Head of caudate nucleus (tissue), 42 donors: Measurements from ENCODE around the gene ITGB8.
"Not testable (repeated sequence)": the region's sequence is repeated elsewhere in the genome, so short reads cannot be mapped to it uniquely, and the experiment has no call there.

Source experiments
- DNase-seq, 42 donors: peaks; one replicate each; pipeline versions ENCODE4 v3.0.0 to v3.0.0-alpha.2; 2020 to 2021; ENCODE audit warnings: mixed read lengths in 7 of 42
- intact Hi-C: fragments of 100-400 bp; cut with DNase I; formaldehyde crosslinking; loops from one replicate; pipeline ENCODE4 v1.15.0; 2022

Gene ITGB8

DNA sequence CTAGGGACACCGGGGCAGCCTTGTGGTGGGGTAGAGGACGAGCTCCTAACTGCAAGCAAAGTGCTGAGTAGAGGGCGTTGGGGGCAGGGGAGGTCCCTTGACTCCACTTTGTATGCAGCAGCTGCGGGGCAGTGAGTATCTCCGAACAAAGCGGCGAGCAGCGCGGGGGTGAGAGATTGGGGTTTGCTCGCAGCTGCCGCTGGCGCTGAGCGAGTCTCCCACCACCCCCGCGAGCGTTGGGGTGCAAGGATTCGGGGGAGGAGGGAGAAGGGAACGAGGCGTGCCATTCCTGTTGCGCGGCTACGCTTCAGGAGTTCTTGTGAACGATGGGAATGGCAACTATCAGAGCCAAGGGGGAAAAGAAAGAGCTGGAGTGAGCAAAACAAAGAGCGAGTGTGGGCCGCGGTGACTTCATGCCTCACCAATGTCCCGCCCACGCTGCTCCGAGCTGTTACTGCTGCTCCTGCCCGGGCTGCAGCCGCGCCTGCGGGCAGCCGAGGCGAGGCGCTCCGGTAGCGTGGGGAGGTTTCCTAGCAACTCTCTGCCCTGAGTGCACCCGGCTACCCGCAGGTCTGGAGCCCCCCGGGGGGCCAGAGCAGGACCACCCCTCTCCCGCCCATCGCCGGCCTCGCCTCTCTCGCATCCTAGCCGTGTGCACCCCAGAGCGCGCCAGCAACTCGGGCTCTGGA is at the start of gene ITGB8:
ITGB8 (plus strand) TSS at position 662 of the 689 bp plus-strand sequence. CDS start 907 bp downstream, outside the sequence.
- intact Hi-C loops: loop anchor here (5.0 kb wide), 1 partner anchor 77 kb away; no protein-coding TSS in a partner anchor
- DNase-seq: peak; percentile 86 to 98 (median 94)

DNA sequence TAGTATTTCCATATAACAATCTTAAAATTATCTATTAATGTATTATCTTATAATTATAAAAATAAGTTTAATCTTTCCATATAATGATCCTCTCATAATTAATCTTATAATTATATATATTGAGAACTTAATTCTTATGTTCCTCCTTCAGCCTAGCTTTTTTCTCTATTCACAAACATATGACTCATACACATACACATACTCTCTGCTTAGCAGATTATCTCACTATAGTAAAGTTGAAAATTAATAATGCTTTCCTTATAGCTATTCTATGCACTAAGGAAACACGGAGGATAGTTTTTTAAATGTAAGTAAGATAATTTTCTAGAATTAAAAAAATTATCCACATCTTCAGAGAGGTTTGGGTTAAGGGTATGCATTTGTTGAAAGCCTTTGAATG is 47.7 kb upstream of the ITGB8 start:
- intact Hi-C loops: no loop called here
- DNase-seq: no peak

DNA sequence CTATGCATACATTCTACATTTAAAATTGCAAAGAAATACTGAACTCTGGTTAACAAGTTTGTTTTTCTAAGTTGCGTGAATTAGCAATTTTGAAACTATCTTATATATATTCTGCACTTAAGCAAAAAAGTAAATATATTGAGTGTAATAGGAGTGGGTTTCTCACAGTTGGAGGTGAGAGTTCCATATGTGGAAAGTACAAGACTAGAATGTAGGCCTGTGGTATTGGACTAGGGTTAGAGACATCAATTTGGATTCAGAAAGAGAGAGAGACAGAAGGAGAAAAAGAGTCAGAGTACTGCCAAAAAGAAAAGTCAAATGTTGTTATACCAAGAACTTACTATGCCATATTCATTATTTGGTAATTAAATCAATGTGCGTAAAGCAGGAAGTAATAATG is 47.3 kb upstream of the ITGB8 start:
- DNase-seq: no peak
- intact Hi-C loops: no loop called here

DNA sequence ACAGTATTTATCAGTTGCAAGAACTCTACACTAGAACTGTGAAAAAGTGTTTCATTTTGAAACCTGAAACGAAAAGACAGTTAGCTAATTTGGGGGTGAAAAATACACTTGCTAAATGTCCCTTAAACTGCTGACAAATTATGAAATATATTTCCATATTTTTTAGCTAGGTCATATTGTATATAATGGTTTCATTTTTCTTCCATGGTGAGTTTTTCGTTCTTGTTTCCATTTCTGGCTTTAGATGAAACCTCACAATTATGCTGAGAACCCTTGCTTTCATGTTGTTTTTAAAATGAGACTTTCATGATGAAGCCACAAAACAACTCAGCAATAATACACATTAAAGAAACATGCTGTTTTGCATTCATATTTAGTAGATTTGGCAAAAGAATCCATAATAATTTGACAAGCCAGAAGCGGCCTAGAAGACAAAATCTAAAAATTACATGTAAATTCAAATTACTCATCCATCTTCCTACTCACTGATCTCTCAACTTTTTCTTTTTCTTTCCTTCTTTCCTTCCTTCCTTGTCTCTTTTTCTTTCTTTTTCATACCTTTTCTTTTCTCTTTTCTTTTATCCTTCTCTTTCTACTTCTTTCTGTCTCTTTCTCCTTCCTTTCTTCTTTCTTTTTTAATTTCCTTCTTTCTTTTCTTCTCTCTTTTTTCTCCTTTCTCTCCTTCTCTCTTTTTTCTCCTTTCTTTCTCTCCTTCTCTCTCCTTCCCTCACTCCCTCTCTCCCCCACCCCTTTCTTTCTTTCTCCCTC is 46.5 kb upstream of the ITGB8 start:
- intact Hi-C loops: no loop called here

DNA sequence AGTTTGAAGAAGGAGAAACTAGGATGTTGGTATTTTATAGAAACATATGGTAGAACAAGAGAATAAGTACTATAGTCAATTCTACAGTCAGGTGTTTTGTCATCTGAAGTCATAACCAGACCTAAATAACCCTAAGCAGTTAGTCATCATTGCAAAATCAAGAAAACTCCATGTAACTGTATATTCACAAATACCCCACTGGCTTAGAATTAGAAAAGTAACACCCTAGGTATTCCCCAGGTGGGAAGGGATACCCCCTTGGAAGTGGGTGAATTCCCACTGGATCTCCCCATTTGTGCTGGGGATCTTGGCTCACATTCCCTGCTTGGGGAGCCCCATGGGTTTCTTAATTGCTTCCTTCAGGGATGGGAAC is 45.9 kb upstream of the ITGB8 start:
- DNase-seq: no peak
- intact Hi-C loops: no loop called here

More for the DNA sequence above, 46.5 kb upstream of the ITGB8 start:
- DNase-seq: no peak

DNA sequence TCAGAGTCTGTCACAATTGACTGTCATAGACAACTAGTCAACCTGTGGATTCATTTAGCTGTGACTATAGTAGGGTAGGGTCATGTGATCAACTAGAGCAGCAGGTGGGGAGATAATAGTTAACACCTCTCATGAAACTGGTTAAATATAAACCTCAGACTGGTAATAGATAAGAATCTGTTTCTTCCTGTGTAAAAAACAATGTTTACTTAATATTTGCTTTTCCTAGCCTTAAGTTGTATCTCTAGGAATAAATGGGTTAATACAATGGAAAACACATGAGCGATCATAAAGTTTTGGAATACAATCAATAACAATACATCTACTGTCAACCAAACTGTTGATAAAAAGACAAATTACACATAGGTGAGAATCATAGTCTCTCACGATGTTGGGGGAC is 43.4 kb upstream of the ITGB8 start:
- no peak for DNase-seq
- intact Hi-C loops: no loop called here

DNA sequence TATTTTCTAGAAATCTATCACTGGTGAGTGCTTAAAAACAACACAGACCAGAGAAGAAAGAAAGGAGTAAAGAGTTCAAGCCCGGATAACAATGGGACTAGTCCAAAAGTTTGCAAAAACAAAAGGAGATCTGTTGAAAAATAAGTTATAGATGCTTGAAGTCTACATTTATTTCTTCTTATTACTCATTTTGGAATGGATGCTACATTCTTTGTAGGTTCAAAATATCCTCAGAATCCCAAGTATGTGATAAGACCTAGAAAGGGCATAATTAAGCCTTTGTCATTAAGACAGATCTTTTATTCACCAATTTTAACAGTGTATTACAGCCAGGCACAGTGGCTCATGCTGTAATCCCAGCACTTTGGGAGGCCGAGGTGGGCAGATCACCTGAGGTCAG is 42.7 kb upstream of the ITGB8 start:
- DNase-seq: no peak
- intact Hi-C loops: no loop called here

DNA sequence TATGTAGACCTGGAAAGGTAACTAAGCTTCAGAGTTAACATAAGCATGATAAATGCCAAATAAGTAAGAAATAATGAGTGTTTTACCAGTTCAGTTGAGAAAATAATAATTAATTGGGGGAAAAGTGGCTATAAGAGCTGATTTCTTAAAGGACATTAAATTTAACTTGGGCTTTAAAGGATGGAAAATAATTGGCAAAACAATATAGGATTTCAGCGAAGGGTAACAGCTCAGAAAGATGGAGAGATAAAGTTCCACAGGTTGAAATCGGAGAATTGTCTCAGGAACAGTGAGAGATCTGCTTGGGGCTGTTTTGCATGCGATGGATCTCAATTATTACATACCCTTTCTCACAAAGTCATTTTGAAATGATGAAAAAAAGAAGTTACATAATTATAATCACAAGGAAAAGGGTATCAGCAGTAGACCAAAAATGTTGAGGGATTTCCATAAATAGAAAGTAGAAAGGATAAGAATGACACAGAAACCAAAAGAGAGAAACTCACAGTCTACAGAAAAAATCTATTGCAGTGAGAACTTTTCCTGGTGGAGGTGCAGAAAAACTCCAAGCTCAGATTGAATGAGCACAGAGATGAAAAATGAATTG is 40.1 kb upstream of the ITGB8 start:
- intact Hi-C loops: no loop called here
- DNase-seq: no peak

DNA sequence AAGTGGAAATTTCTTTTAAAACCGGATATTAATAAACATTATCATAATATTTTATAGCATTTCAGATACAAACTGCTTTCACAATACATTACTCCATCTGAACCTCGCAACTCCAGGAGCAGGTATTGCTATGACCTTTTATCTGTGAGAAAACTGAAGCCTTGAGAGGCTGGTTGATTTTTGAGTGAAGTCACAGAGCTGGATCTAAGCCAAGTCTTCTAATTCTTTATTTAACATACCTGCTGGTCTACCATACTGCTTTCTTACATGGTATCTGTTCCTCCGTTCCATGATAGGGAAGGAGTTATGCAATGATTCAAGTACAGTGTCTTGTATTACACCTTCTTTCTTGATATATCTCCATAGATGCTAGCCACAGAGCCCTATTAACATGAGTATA is 37.4 kb upstream of the ITGB8 start:
- no peak for DNase-seq
- intact Hi-C loops: no loop called here

DNA sequence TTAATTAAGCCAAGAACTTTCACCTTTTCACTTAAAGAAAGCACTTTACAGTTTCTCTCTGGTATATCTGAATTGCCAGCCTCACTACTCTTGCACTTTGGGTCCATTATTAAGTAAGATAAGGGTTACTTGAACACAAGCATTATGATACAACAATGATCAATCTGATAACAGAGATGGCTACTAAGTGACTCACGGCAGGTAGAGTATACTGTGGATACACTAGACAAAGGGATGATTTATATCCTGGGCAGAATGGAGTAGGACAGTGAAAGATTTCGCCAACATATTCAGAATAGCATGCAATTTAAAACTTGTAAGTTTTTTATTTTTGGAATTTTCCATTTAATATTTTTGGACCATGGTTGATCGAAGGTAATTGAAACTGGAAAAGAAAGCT is 34.3 kb upstream of the ITGB8 start:
- intact Hi-C loops: no loop called here
- DNase-seq: no peak

DNA sequence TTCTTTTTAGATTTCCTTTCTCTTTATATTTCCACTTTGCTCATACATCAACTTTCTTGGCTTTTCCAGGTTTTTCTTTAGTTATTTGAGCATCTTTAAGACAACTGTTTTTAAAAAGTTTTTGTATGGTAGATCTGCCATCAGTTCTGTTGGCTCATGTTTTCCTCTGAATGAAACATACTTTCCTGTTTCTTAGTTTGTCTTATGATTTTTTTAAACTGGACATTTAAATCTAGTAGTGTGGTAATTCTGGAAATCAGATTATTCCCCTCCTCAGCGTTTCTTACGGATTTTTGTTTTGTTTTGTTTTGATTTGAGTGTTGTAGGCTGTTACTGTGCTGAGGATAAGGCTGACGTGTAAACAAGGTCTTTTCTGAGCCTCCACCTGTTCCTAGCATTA is 33.8 kb upstream of the ITGB8 start:
- intact Hi-C loops: no loop called here

DNA sequence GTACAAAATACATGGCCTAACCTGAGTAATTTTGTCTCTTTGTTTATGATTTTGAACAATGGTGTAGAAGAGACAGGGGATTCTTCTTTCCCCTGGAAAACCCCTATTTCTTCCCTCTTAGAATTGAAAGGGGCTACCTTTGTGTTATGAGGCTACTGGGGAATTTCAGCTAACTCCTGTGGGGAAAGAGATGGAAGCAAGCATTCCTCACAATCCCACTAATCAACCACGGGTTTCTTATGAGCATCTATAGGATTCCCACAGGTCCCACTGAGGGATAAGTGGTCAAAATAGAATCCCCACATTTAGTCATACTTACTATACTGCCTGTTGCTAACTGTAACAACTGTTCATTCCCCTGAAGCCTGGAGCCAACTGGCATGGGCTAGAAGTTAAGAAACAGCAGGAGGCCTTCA is 32.2 kb upstream of the ITGB8 start:
- DNase-seq: no peak
- intact Hi-C loops: no loop called here

More for the DNA sequence above, 33.8 kb upstream of the ITGB8 start:
- DNase-seq: no peak

DNA sequence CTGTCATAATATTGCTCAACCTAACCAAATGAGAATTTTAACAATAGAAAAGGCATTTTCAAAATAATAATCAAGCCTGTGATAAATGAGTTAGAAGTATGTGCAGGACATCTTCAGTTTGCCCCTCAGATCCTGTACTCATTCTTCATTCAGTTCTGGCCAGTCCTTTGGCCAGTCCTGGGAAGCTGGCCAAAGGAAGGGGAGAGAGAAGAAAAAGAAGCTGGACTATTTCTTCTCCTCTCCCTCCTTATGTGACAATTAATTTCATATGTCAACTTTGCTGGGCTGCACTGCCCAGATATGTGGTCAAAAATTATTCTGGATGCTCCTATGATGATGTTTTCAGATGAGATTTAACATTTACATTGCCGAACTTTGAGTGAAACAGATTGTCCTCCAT is 31.6 kb upstream of the ITGB8 start:
- no peak for DNase-seq
- intact Hi-C loops: no loop called here

DNA sequence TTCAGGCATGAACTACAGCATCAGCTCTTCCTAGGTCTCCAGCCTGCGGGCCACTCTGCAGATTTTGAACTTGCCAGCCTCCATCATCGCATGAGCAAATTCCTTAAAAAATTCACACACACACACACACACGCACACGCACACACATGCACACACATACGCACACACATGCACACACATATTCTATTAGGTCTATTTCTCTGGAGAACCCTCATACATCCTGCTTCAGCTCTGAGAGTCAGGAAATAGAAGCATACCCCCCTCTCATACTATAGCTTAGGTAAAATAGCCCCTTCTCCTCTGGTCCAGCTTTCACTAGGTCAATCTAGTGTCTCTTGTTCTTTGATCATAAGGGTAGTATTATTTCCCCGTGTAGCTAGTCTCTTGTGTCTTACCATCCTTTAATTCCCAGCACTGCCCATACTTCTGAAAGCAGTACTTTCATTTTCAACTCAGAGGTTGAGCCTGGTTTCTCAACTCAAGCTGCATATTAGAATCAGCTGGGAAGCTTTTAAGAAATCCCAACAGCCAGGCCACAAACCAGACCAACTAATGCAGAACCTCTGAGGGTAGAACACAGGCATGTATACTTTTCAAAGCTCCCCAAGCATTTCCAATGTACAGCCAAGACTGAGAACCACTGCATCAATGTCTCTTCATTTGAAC is 30.9 kb upstream of the ITGB8 start:
- intact Hi-C loops: no loop called here
- no peak for DNase-seq

DNA sequence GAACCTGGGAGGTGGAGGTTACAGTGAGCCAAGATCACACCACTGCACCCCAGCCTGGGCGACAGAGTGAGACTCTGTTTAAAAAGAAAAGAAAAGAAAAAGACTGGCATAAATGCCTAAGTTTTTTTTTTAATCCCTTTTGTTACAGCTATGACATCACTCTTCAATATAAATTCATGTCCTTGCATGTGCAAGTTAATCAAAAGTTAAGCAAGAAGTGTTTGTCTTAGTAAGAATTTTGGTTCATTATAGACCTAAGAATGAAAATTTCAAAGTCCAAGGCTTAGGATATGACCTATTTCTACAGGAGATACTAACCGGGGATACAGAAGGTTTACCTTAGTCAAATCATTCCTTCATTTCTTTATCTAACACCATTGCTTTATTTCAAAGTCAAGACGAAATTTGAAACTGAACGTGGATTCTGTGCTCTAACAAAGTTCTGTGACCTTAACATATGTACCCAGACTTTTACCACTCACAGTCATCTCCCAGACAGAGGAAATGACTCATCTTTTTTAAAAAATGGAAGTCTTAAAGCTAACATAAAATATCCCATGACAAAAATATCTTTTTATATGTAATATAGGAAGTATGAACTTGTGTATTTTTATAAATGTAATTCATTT is 29.3 kb upstream of the ITGB8 start:
- intact Hi-C loops: no loop called here
- no peak for DNase-seq

DNA sequence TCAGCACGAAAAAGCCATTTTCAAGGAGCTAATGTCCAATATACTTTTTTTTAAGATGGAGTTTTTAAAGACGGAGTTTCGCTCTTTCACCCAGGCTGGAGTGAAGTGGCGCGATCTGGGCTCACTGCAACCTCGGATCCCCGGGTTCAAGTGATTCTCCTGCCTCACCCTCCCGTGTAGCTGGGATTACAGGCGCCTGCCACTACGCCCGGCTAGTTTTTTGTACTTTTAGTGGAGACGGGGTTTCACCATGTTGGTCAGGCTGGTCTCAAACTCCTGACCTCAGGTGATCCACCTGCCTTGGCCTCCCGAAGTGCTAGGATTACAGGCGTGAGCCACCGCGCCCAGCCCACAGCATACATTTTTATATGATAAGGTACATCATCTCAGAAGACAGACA is 28.4 kb upstream of the ITGB8 start:
- intact Hi-C loops, DNase-seq: not testable (repeated sequence)

DNA sequence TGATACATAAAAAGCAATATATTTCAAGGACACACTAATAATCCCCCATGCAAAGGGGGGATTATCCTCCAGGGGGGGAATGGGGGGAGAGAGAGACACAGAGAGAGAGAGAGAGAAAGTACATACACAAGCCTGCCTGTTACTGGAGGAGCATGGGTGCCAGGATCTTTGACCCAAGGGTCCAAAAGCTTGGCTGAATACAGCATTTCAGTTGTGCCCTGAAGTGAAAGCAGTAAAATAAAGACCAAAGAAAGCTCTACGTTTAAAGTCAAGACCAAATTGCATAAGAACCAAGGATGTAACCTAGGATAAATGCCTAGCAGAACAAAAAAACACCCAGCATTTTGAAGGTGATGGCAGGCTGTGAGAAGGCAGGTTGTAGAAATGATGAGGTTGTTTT is 27.8 kb upstream of the ITGB8 start:
- DNase-seq: no peak
- intact Hi-C loops: no loop called here

DNA sequence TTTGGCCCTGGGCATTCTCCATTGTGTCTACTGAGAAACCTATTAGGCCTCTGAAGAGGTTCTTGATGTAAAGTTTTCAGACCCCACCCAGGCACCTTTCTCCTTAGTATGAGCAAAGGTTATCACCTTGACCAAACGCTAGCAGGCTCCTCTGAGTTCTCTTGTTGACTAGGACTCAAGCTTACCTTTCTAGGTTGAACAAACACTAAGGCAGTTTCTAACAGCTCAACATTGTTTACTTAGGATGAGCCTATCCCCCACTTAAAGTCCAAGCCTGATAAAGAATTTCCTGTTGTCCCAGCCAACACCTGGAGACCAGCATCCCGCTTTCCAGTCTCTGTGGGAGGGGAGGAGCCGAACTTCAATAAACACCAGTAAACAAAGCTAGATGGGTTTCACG is 26.3 kb upstream of the ITGB8 start:
- intact Hi-C loops: no loop called here
- no peak for DNase-seq

DNA sequence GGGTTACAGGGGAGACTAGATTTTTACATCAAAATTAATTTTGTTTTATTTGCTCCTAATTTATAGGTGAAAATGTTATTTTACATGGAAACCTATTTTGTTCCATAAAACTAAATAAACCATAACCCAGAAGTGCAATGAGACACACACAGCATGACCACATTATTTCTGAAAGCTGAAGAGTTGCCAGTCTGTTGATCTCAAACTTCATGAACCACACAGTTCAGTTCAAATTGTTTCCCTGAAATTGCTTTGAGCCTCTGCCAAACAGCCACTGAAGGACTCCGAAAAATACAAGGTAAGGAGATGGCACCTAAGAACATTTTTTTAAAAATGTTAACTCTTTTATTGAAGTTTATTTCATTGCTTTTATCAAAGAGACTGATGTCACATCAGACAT is 25.0 kb upstream of the ITGB8 start:
- DNase-seq: no peak
- intact Hi-C loops: no loop called here
